HepG2 (cell line): ENCODE measurements around the gene L3MBTL4. TPM values are rescaled to one million over a fixed set of nuclear protein-coding genes. Genes with fewer than 3 reads are reported as not detected.

Experiments
- HMGXB4 ChIP-seq, 2 experiments: sonication (generic) in 1 of 2; formaldehyde crosslinking in 1 of 2; IDR thresholded peaks; 2 replicates each; pipeline versions ENCODE4 v1.4.0 to v1.6.1; 2018 to 2020; ENCODE audit warnings: missing genetic modification reagents in 2 of 2, borderline replicate concordance in 1 of 2, low read depth in 1 of 2, mild to moderate bottlenecking in 1 of 2, missing biosample characterization in 1 of 2
- MTA3 ChIP-seq: sonication (generic); formaldehyde crosslinking; IDR thresholded peaks from 2 replicates; pipeline ENCODE4 v1.4.0; 2020; ENCODE audit warnings: missing genetic modification reagents
- NFIB ChIP-seq: sonication (generic); formaldehyde crosslinking; IDR thresholded peaks from 2 replicates; pipeline ENCODE4 v1.9.0; 2021; ENCODE audit warnings: missing genetic modification reagents, mild to moderate bottlenecking, borderline replicate concordance
- NFYB ChIP-seq: sonication (generic); formaldehyde crosslinking; IDR thresholded peaks from 2 replicates; pipeline ENCODE4 v1.4.0; 2020; ENCODE audit warnings: missing genetic modification reagents
- RAD21 ChIP-seq: fragments of 450-650 bp; formaldehyde crosslinking; IDR thresholded peaks from 2 replicates; pipeline ENCODE4 v1.5.0; 2020; ENCODE audit warnings: mild to moderate bottlenecking
- RFX3 ChIP-seq: IDR thresholded peaks from 2 replicates; pipeline ENCODE4 v1.6.1; 2016; ENCODE audit warnings: missing biosample characterization, missing genetic modification reagents
- SCMH1 ChIP-seq: sonication (generic); formaldehyde crosslinking; IDR thresholded peaks from 2 replicates; pipeline ENCODE4 v1.9.0; 2021; ENCODE audit warnings: missing genetic modification reagents, mild to moderate bottlenecking, borderline replicate concordance
- SMAD9 ChIP-seq: sonication (generic); formaldehyde crosslinking; IDR thresholded peaks from 2 replicates; pipeline ENCODE4 v1.5.1; 2020; ENCODE audit warnings: mild to moderate bottlenecking, missing genetic modification reagents
- SNAPC2 ChIP-seq: sonication (generic); formaldehyde crosslinking; IDR thresholded peaks from 2 replicates; pipeline ENCODE4 v1.8.1; 2022; ENCODE audit warnings: mild to moderate bottlenecking, missing genetic modification reagents
- SOX5 ChIP-seq: IDR thresholded peaks from 2 replicates; pipeline ENCODE4 v1.6.1; 2016; ENCODE audit warnings: borderline replicate concordance
- SP5 ChIP-seq: IDR thresholded peaks from 2 replicates; pipeline ENCODE4 v1.6.1; 2016; ENCODE audit warnings: low read depth, borderline replicate concordance
- SYNCRIP ChIP-seq: fragments of 200-400 bp; formaldehyde crosslinking; IDR thresholded peaks from 2 replicates; pipeline ENCODE4 v1.6.1; 2018; ENCODE audit warnings: mild to moderate bottlenecking, low read depth, low read length; ENCODE audit not compliant: insufficient read depth
- TARDBP ChIP-seq: sonication (generic); formaldehyde crosslinking; IDR thresholded peaks from 2 replicates; pipeline ENCODE4 v1.8.0; 2022; ENCODE audit warnings: mild to moderate bottlenecking, missing genetic modification reagents
- TFAP4 ChIP-seq: sonication (generic); IDR thresholded peaks from 2 replicates; pipeline ENCODE4 v1.6.1; 2016; ENCODE audit warnings: low read depth, borderline replicate concordance
- YEATS2 ChIP-seq: sonication (generic); formaldehyde crosslinking; IDR thresholded peaks from 2 replicates; pipeline ENCODE4 v1.4.0; 2020; ENCODE audit warnings: missing genetic modification reagents, borderline replicate concordance
- ZNF12 ChIP-seq: sonication (generic); formaldehyde crosslinking; IDR thresholded peaks from 2 replicates; pipeline ENCODE4 v1.5.0; 2020; ENCODE audit warnings: missing genetic modification reagents
- ZNF264 ChIP-seq: sonication (generic); formaldehyde crosslinking; IDR thresholded peaks from 2 replicates; pipeline ENCODE4 v1.4.0; 2020; ENCODE audit warnings: missing genetic modification reagents
- ZNF326 ChIP-seq: sonication (generic); formaldehyde crosslinking; IDR thresholded peaks from 2 replicates; pipeline ENCODE4 v1.4.0; 2020; ENCODE audit warnings: missing genetic modification reagents, borderline replicate concordance
- ZNF543 ChIP-seq: sonication (generic); formaldehyde crosslinking; IDR thresholded peaks from 2 replicates; pipeline ENCODE4 v1.4.0; 2020; ENCODE audit warnings: mild to moderate bottlenecking, missing genetic modification reagents
- ZNF564 ChIP-seq: sonication (generic); formaldehyde crosslinking; IDR thresholded peaks from 2 replicates; pipeline ENCODE4 v1.8.1; 2023; ENCODE audit warnings: mild to moderate bottlenecking, missing genetic modification reagents
- ZNF790 ChIP-seq: sonication (generic); formaldehyde crosslinking; IDR thresholded peaks from 2 replicates; pipeline ENCODE4 v1.8.0; 2022; ENCODE audit warnings: missing genetic modification reagents, mild to moderate bottlenecking, borderline replicate concordance
- polyA plus RNA-seq, 8 experiments: library from polyadenylated mRNA; depleted of rRNA in 3 of 8; stranded (reverse) in 7 of 8; unstranded in 1 of 8; fragments of >200 nt; fragmentation: Illumina TruSeq in 4 of 8; extraction: Trizol in 4 of 8; gene quantifications; 2 replicates each; pipeline versions ENCODE4 v1.2.1 to v1.2.3, GENCODE V29; 2011 to 2016; ENCODE audit warnings: low read depth in 4 of 8, missing spikeins in 1 of 8, mixed read lengths in 1 of 8; ENCODE audit not compliant: insufficient read depth in 1 of 8
- total RNA-seq, 5 experiments: library from RNA; depleted of rRNA; stranded (reverse); fragments of >200 nt; fragmentation: Illumina TruSeq; extraction: Trizol; gene quantifications; 2 replicates each; pipeline ENCODE4 v1.2.3, GENCODE V29; 2016; ENCODE audit warnings: low read depth in 1 of 5
- TF ChIP-seq, protein P1 (sequence below): IDR thresholded peaks from 2 replicates; pipeline ENCODE4 v1.6.1; 2016; ENCODE audit warnings: low read depth
- TF ChIP-seq, protein P2 (sequence below): sonication (generic); formaldehyde crosslinking; IDR thresholded peaks from 2 replicates; pipeline ENCODE4 v1.9.0; 2021; ENCODE audit warnings: missing genetic modification reagents, mild to moderate bottlenecking, borderline replicate concordance
- TF ChIP-seq, protein P3 (sequence below): sonication (generic); formaldehyde crosslinking; IDR thresholded peaks from 2 replicates; pipeline ENCODE4 v1.5.0; 2020; ENCODE audit warnings: mild to moderate bottlenecking, missing genetic modification reagents, borderline replicate concordance

L3MBTL4 gene
- total and polyA plus RNA-seq, 2 of the 13 experiments (the other 11 are each of a cell fraction or from before 2014, with no cell fraction given) = 10.8 to 13.3 TPM

GRCh38 chr18:6052449-6052913, 362.2 kb downstream of the L3MBTL4 start (continued):
- TF ChIP-seq MTA3 (CRISPR knock-in tag) (no peak), NFIB (CRISPR knock-in tag) (no peak), ZNF790 (CRISPR knock-in tag) (no peak), ZNF543 (no peak), SOX5 (peak; percentile 63; the same call in 1 of the 2 replicates), SNAPC2 (no peak), ZNF564 (CRISPR knock-in tag) (no peak), SYNCRIP (no peak), TFAP4 (peak; percentile 73; the same call in 1 of the 2 replicates), NFYB (CRISPR knock-in tag) (no peak), YEATS2 (CRISPR knock-in tag) (no peak), ZNF326 (no peak), HMGXB4 (CRISPR knock-in tag; IDR thresholded peaks at IDR 0.05; ENCODE audit: borderline replicate concordance in 1 of 2, low read depth in 1 of 2) (no peak), SP5 (CRISPR knock-in tag) (no peak), ZNF264 (no peak), SCMH1 (no peak), TARDBP (CRISPR knock-in tag) (no peak), RFX3 (CRISPR knock-in tag) (no peak), SMAD9 (CRISPR knock-in tag) (no peak), ZNF12 (CRISPR knock-in tag) (no peak), RAD21 (CRISPR knock-in tag) (no peak)
- TF ChIP-seq, protein P1, sequence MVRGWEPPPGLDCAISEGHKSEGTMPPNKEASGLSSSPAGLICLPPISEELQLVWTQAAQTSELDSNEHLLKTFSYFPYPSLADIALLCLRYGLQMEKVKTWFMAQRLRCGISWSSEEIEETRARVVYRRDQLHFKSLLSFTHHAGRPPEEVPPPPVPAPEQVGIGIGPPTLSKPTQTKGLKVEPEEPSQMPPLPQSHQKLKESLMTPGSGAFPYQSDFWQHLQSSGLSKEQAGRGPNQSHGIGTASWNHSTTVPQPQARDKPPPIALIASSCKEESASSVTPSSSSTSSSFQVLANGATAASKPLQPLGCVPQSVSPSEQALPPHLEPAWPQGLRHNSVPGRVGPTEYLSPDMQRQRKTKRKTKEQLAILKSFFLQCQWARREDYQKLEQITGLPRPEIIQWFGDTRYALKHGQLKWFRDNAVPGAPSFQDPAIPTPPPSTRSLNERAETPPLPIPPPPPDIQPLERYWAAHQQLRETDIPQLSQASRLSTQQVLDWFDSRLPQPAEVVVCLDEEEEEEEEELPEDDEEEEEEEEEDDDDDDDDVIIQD = peak; percentile 96
- TF ChIP-seq, protein P2, sequence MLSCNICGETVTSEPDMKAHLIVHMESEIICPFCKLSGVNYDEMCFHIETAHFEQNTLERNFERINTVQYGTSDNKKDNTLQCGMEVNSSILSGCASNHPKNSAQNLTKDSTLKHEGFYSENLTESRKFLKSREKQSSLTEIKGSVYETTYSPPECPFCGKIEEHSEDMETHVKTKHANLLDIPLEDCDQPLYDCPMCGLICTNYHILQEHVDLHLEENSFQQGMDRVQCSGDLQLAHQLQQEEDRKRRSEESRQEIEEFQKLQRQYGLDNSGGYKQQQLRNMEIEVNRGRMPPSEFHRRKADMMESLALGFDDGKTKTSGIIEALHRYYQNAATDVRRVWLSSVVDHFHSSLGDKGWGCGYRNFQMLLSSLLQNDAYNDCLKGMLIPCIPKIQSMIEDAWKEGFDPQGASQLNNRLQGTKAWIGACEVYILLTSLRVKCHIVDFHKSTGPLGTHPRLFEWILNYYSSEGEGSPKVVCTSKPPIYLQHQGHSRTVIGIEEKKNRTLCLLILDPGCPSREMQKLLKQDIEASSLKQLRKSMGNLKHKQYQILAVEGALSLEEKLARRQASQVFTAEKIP (CRISPR knock-in tag) = no peak
- TF ChIP-seq, protein P3, sequence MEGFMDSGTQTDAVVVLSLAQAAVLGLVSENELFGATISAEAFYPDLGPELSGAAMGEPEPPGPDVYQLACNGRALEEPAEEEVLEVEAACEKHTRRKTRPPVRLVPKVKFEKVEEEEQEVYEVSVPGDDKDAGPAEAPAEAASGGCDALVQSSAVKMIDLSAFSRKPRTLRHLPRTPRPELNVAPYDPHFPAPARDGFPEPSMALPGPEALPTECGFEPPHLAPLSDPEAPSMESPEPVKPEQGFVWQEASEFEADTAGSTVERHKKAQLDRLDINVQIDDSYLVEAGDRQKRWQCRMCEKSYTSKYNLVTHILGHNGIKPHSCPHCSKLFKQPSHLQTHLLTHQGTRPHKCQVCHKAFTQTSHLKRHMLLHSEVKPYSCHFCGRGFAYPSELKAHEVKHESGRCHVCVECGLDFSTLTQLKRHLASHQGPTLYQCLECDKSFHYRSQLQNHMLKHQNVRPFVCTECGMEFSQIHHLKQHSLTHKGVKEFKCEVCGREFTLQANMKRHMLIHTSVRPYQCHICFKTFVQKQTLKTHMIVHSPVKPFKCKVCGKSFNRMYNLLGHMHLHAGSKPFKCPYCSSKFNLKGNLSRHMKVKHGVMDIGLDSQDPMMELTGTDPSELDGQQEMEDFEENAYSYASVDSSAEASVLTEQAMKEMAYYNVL = 0 out of 2 replicates have a peak, but pooled peaks have one; percentile 33
